Effector memory CD8-positive, alpha-beta T cell (primary cell): ENCODE data around the gene PTPRR.

Source experiments
- ATAC-seq: fragments of 150-1000 bp; cut with Tn5 transposase; replicated peaks from 2 replicates; pipeline ENCODE4 v1.10.0; 2021; ENCODE audit warnings: mild to moderate bottlenecking, moderate library complexity
- DNase-seq, 3 experiments: peaks; one replicate each; pipeline ENCODE4 v3.0.0; 2021
- H3K27ac Mint-ChIP-seq, 2 donors: one replicate each; pipeline ENCODE4 v1.8.0; 2022; ENCODE audit warnings: mild to moderate bottlenecking in 2 of 2, mixed read lengths in 2 of 2, moderate library complexity in 2 of 2
- H3K27me3 Mint-ChIP-seq, 2 donors: one replicate each; pipeline ENCODE4 v1.8.0; 2022; ENCODE audit warnings: mixed read lengths in 2 of 2
- H3K36me3 Mint-ChIP-seq: one replicate; pipeline ENCODE4 v1.8.0; 2022; ENCODE audit warnings: mild to moderate bottlenecking, moderate library complexity, mixed read lengths; ENCODE audit not compliant: insufficient read depth
- H3K4me1 Mint-ChIP-seq, 2 donors: one replicate each; pipeline ENCODE4 v1.8.0; 2022; ENCODE audit warnings: low read depth in 2 of 2, mixed read lengths in 2 of 2
- H3K4me3 Mint-ChIP-seq, 2 donors: one replicate each; pipeline ENCODE4 v1.8.0; 2022; ENCODE audit warnings: mild to moderate bottlenecking in 2 of 2, mixed read lengths in 2 of 2, moderate library complexity in 2 of 2
- H3K9me3 Mint-ChIP-seq, 2 donors: one replicate each; pipeline ENCODE4 v1.8.0; 2022; ENCODE audit warnings: mixed read lengths in 2 of 2

The PTPRR gene

DNA sequence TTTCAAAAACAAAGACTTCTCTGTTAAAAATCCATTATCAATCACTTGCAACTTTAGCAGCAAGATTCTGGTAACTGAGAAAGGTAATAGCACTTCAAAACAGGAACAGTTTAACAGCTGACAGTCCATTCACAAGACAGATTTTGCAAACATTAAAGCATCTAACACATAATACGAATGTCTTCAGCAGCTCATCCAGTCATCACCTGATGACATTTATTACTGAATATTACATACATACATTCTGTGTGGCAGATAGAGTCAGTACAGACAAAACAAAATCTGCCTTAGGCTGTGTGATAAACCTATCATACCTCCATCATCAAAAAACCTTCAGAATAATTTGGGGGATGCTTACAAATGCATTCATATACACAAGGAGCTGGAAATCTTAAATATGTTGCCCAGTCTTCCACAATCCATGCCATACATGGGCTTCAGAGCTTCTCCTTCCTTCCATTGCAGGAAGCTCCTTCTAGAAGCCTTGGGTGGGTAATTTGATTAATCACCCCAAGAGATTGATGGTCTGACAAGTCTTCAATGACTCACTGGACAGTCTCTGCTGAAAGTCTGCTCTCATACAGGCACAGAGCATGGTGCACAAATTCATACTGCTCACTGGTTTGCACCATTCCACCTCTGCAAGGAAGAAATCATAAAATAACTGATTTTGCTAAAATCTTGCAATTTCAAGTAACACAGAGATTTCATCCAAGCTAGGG, 281.7 kb downstream of the PTPRR start:
- H3K27ac Mint-ChIP-seq: no peak overlapping the region
- H3K9me3 Mint-ChIP-seq: no peaks in the 10 kb centered on the region
- no peak for DNase-seq
- no peaks in the 10 kb centered on the region for H3K4me1 Mint-ChIP-seq
- H3K27me3 Mint-ChIP-seq: peaks cover 0 to 8% of the 10 kb centered on the region in 2 donors
- H3K4me3 Mint-ChIP-seq: no peak overlapping the region
- no peak for ATAC-seq
- H3K36me3 Mint-ChIP-seq: no peaks in the 10 kb centered on the region

DNA sequence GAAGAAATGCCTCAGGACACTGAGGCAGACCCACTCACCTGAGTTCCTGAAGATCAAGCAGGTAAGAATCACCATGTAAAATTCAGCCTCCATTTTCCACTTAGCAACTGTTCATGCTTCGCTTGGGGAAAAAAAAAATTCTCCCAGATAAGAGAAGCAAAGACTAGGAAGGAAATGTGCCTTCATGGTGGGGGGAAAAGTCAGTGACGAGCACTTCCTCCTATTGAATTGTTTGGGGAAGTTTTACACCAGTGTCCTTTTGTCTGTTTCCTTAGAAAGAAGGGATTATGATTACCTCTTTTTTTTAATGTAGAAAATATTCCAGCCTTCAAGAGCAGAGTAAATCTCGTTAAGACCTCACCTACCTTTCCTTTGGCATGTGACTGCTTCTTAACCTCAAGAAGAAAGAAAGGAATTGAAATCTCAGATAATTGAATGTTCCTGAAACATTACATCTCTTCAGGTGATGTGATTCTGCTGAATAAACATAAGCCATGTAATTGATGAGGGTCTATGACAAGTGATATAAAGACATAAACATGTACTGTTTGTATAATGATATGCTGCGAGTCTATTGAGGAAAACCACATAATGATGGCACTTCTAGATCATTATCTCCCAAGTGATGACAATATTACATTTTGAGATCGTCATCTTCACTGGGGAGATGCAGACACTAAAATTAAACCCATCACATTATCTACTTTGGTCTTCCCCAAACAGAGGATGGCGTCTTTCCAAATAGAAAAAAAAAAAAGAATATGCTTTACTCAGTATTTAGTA, 283.0 kb downstream of the PTPRR start, which contains the start of gene PTPRB:
Gene PTPRB, minus strand, starts transcription at position 127 of the 783 bp plus-strand sequence. Its CDS starts 34 bp downstream, at position 93.
- Mint-ChIP-seq H3K27ac (no peak within 1 kb of the TSS), H3K9me3 (no peaks in the 10 kb centered on the region), H3K4me1 (no peaks in the 10 kb centered on the region), H3K4me3 (no peak within 1 kb of the TSS), H3K27me3 (peaks cover 0 to 8% of the 10 kb centered on the region in 2 donors), H3K36me3 (no peaks in the 10 kb centered on the region)
- DNase-seq (no peak), ATAC-seq (no peak)

DNA sequence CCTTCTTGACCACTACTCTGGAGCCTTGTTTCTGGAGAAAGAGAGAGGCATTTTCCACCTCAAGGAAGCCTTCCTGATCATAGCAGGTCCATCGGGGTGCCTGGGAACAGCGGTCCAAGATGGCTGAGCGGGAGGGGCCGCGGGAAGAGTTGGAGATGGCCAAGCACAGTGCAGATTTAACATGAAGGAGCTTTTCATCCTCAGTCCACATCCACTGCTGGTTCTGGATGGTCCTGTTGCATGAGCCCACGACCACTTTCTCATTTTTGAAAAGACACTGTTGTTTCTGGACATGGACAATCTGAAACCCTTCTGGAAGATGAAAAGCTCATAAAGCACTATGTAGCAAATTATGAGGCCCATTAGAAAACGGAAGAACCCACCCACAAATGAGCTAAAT, 284.8 kb downstream of the PTPRR start:
- Mint-ChIP-seq H3K36me3 (no peaks in the 10 kb centered on the region), H3K27me3 (no peaks in the 10 kb centered on the region)

DNA sequence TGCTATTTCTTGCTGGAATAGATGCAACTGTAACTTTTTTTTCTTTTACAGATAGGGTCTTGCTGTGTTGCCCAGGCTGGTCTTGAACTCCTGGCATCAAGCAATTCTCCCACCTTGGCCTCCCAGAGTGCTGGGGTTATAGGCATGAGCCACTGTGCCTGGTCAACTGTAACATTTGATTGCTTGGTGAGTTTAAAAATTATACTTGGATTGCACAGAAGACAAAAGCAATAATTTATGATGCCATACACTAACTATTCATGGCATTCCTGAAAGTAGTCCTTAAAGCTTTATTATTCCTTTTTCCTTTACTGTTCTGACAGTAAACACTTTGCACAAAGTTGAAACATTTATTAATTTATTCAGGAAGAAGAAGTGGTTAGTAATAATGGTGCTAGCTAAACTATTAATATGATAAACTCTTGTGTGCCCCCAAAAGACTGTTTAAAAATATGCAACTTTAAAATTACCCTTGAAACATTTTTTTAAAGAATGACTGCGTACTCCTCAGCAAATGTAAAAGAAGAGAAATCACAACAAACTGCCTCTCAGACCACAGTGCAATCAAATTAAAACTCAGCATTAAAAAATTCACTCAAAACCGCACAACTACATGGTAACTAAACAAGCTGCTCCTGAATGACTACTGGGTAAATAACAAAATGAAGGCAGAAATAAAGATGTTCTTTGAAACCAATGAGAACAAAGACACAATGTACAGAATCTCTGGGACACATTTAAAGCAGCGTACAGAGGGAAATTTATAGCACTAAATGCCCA, 291.6 kb downstream of the PTPRR start:
- Mint-ChIP-seq H3K9me3 (no peaks in the 10 kb centered on the region), H3K4me1 (no peaks in the 10 kb centered on the region), H3K36me3 (no peaks in the 10 kb centered on the region), H3K27me3 (no peaks in the 10 kb centered on the region), H3K27ac (no peak overlapping the region), H3K4me3 (no peak overlapping the region)
- DNase-seq (no peak), ATAC-seq (no peak)

More for the DNA sequence above, 284.8 kb downstream of the PTPRR start:
- no peak for ATAC-seq
- no peaks in the 10 kb centered on the region for H3K9me3 Mint-ChIP-seq
- no peaks in the 10 kb centered on the region for H3K4me1 Mint-ChIP-seq
- no peak overlapping the region for H3K4me3 Mint-ChIP-seq
- DNase-seq: no peak
- H3K27ac Mint-ChIP-seq: no peak overlapping the region

DNA sequence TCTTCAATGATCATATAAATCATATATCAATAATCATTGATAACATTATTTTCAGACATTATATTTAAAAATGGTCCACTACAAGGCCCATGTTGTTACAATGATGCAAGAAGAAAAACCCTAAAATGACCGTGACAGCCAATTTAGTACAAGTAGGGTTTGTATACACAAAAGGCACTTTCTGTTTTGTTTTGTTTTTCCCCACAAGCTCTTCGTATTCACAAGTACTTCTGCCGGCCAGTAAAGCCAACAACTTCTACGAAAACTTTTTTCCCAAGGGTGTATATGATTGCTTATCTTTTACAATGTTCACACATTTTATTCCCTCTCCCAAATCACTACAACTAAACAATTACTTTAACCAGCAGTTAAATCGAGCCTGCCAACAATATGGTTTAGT, 292.9 kb downstream of the PTPRR start:
- H3K4me1 Mint-ChIP-seq: no peaks in the 10 kb centered on the region
- no peaks in the 10 kb centered on the region for H3K27me3 Mint-ChIP-seq
- H3K9me3 Mint-ChIP-seq: no peaks in the 10 kb centered on the region
- H3K4me3 Mint-ChIP-seq: no peak overlapping the region
- no peak for ATAC-seq
- no peak overlapping the region for H3K27ac Mint-ChIP-seq
- H3K36me3 Mint-ChIP-seq: no peaks in the 10 kb centered on the region
- DNase-seq: no peak

DNA sequence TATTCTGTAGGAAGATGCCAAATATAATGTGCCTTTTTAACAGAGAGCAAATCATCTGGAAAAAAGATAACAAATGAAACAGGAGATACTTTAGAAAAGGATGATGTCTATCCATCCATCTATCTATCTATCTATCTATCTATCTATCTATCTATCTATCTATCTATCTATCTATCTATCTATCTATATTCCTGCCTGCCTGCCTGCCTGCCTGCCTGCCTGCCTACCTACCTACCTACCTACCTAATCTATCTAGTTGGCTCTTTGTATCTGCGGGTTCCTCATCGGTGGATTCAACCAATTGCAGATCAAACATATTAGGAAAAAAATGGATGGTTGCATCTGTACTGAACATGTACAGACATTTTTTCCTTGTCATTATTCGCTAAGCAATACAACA, 294.4 kb downstream of the PTPRR start:
- Mint-ChIP-seq H3K9me3 (no peaks in the 10 kb centered on the region), H3K4me3 (no peak overlapping the region), H3K27me3 (no peaks in the 10 kb centered on the region), H3K27ac (no peak overlapping the region), H3K4me1 (no peaks in the 10 kb centered on the region), H3K36me3 (no peaks in the 10 kb centered on the region)
- DNase-seq (no peak), ATAC-seq (no peak)

DNA sequence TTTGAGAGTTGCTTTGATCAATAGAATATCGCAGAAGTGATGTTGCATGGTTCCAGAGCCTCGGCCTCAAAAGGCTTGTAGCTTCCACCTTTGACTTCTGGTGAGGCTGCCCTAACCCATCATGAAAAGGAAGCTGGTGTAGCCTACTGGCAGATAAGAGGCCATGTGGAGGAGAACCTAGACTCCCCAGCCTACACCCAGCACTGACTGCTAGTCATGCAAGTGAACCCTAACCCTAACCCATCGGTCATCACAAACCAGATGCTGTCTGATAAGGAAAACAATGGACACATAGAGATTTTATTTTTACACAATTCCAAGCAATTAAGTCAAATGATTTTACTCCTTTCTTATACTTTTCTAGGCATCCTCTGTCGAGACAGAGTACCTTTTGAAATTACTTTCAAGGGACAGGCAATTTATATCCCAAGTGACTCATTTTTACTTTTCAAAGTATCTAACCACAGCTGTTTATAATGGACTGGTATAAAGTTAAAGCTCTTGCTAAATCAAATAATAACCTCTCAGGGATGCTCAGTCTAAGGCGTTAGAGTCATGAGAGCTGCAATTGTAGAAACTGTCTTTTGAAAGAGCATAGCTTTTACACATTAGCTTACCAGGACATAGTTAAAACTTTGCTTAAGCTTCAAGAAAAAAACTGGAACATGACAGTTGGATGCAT, 300.9 kb downstream of the PTPRR start:
- Mint-ChIP-seq H3K36me3 (no peaks in the 10 kb centered on the region), H3K4me3 (no peak overlapping the region), H3K27ac (no peak overlapping the region), H3K27me3 (no peaks in the 10 kb centered on the region), H3K4me1 (no peaks in the 10 kb centered on the region), H3K9me3 (no peaks in the 10 kb centered on the region)
- ATAC-seq (no peak), DNase-seq (no peak)

DNA sequence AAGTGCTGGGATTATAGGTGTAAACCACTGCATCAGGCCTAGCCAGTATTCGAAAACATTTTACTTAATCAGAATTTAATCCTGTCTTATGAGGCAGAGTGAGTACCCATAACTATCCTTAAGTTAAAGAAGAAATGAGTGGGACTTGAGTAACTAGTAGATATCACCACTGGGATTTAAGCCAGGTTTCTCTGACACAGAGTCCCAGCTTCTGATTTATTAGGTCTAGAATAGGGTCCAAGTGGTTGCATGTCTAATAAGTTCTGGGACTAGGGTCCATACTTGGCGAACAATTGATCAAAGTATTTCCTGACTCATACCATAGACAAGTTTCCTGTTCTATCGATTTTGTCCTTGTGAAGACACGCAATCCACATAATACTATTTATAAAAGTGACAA, 302.2 kb downstream of the PTPRR start:
- DNase-seq (no peak), ATAC-seq (no peak)
- no peaks in the 10 kb centered on the region for H3K9me3 Mint-ChIP-seq
- no peaks in the 10 kb centered on the region for H3K4me1 Mint-ChIP-seq
- H3K27ac Mint-ChIP-seq: no peak overlapping the region
- H3K27me3 Mint-ChIP-seq: peaks cover 1 to 6% of the 10 kb centered on the region in 2 donors
- no peaks in the 10 kb centered on the region for H3K36me3 Mint-ChIP-seq
- no peak overlapping the region for H3K4me3 Mint-ChIP-seq

DNA sequence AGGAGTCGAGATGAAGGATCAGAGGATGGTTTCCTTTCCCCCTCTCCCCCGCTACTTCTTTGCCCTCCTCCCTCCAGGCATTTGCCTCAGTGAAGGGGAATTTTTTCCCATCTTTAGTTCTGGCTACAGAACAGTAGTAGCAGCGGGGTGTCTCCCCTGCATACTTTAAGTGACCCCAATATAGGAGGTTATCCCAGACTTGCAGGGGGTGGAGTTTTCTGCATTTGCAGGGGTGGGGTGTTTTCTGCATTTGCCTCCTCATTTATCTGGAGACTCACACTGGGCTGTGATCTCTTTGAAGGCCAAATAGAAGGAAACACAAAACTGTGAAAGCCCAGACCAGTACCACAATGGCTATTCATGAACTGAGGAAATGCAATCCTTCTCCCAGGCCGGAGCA, 303.1 kb downstream of the PTPRR start:
- no peaks in the 10 kb centered on the region for H3K9me3 Mint-ChIP-seq
- DNase-seq (no peak), ATAC-seq (no peak)
- no peaks in the 10 kb centered on the region for H3K36me3 Mint-ChIP-seq
- no peak overlapping the region for H3K4me3 Mint-ChIP-seq
- H3K27me3 Mint-ChIP-seq: peaks cover 6 to 8% of the 10 kb centered on the region in 2 donors
- no peak overlapping the region for H3K27ac Mint-ChIP-seq
- no peaks in the 10 kb centered on the region for H3K4me1 Mint-ChIP-seq

DNA sequence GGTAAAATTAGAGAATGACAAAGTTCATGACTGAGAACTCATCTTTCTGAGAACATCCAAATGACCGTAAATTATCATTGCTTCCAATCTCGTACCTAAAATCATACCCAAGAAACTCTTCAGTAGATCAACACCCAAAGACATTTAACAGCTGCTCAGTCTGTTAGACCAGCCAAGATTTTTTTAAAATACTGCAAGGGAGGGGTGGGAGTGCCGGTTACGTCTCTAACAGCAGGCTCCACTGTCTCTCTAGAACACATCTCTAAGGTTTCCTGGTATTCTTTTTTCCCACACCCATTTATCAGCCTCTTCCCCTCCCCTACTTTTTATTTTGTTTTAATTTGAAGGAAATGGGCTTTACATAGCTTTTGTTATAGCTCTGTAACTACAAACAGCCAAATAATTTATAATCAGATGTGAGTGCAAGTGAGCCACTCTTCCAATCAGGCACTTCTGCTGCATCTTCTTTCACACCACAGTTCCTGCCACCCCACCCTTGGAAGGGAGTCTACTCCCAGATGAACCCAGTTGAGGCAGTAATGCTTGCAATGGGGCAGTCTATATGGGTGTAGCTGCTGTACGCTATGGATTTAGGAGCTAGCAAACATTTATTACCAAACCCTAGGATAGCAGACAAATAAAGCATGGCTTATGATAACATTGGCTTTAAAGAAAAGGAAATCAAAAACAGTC, 305.2 kb downstream of the PTPRR start:
- Mint-ChIP-seq H3K27me3 (peaks cover 17 to 24% of the 10 kb centered on the region in 2 donors), H3K27ac (no peak overlapping the region), H3K4me1 (peaks cover 1 to 4% of the 10 kb centered on the region in 2 donors), H3K9me3 (no peaks in the 10 kb centered on the region), H3K36me3 (no peaks in the 10 kb centered on the region), H3K4me3 (no peak overlapping the region)
- ATAC-seq: no peak
- DNase-seq: no peak

DNA sequence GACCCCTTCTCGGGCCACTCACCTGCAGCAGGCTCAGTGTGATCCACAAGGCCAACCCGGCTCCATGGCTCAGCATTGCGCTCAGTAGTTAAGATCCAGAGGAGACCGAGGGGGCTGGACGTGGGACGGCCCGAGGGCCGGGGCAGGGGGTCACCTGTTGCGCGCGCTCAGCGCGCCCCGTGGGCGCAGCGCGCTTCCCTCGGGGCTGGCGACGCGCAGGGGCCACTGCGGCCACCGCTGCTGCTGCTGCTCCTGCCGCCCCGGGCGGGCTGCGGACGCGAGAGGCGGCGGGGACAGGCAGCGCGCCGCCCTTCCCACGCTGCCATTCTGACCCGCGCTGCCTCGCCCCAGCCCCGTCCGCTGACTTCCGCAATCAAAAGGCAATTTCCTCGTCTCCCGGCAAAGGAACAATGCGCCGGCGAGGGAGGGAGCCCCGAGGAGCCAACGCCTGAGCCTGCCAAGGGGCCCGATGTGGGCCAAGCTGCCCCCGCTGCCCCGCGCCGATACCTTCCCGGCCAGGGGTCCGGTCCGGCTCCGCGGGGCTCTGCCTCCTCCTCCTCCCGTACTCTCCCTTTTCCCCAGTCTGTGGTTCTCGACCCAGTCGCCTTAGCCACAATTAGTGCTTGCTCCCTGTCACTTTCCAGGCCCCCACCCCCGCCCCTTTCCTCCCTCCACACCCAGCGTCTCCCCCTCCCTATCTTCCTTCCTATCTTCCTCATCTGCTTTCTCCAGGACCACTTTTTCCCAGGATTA, 310.6 kb downstream of the PTPRR start:
- peak in 1 of 3 experiments; percentile 1 for DNase-seq
- no peak for ATAC-seq
- peaks cover 1 to 6% of the 10 kb centered on the region in 2 donors for H3K4me1 Mint-ChIP-seq
- H3K27me3 Mint-ChIP-seq: peaks cover 26 to 39% of the 10 kb centered on the region in 2 donors
- no peaks in the 10 kb centered on the region for H3K36me3 Mint-ChIP-seq
- H3K4me3 Mint-ChIP-seq: peak overlapping the region; percentile 1 to 55
- H3K27ac Mint-ChIP-seq: peak overlapping the region in 1 of 2 donors; percentile 29
- no peaks in the 10 kb centered on the region for H3K9me3 Mint-ChIP-seq

DNA sequence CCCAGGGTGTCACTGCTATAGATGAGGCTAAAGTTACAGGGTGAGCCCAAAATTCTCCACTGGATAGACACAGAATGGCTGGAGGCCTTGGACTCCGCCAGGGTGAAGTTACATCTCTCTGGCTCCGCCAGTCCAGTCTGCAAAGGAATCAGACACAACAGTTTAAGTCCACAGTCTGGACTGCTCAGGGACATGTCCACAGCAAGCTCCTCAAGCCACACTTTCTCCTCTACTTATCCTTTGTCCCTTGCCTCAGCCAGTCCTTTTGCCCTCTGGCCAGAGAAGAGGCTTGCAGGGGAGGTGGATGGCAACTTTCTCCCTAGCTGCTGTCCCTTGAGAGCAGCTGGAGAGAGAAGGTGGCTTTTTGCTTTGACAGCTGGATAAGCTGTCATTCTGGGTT, 311.3 kb downstream of the PTPRR start:
- H3K4me3 Mint-ChIP-seq: peak overlapping the region in 1 of 2 donors; percentile 55
- no peak overlapping the region for H3K27ac Mint-ChIP-seq
- H3K4me1 Mint-ChIP-seq: peaks cover 1 to 6% of the 10 kb centered on the region in 2 donors
- H3K36me3 Mint-ChIP-seq: no peaks in the 10 kb centered on the region
- no peak for DNase-seq
- no peaks in the 10 kb centered on the region for H3K9me3 Mint-ChIP-seq
- peaks cover 26 to 39% of the 10 kb centered on the region in 2 donors for H3K27me3 Mint-ChIP-seq
- no peak for ATAC-seq
